Measurements from ENCODE around the gene CCNJL.
"Not testable (repeated sequence)": the region's sequence is repeated elsewhere in the genome, so short reads cannot be mapped to it uniquely, and the experiment has no call there.

The CCNJL gene

DNA sequence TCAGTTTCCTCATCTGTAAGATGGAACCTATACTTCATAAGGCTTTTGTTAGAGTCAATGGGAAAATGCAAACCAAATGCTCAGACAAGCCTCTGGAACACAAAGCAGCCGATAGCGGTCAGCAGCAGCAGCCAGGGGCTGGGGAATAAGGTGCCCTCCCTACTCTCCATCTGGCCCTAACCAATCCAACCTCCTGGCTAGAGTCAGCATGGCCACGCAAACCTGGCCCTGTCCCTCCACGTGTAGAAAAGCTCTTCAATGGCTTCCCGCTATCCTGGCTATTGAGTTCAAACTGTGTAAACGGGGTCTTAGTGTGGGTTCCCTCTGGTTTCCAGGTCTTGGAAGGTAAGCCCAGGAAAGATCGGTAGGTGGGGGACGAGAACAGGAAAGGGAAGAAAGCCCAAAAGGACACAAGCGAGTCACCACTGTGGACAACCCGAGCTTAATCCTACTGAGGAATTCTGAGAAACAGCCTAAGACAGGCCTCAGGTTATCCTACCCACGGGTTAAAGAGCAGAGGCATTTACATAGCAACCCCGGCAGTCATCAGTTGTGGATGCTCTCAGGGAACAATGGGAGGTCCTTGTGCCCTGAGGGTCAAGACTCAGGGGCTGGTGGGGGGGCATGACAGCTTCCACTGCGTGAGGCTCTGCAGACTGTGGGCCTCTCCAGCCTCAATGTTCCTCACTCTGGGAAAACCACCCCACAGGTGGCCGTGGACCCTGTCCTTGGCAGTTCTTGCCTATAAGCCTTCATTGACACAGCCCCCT lies 52.2 kb downstream of the CCNJL start:
- no peak for DNase-seq

DNA sequence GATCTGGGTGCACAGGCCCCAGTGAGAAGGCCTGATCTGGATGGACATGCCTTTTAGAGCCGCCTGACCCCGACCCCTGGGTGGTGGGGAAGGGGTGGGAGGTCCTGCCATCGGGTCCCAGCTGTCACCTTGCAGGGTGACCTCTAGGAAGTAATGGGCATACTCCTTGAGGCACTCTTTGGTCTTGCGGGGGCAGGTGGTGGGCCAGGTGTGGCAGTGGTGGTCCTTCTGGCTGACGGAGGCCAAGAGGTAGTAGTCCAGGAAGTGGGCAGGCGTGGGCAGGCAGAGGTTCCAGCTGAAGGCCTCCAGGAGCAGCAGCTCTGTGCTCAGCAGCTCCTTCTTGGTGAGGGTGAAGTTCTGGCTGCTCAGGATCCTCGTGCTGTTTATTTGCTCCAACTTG lies 53.0 kb downstream of the CCNJL start:
- no peak for DNase-seq

DNA sequence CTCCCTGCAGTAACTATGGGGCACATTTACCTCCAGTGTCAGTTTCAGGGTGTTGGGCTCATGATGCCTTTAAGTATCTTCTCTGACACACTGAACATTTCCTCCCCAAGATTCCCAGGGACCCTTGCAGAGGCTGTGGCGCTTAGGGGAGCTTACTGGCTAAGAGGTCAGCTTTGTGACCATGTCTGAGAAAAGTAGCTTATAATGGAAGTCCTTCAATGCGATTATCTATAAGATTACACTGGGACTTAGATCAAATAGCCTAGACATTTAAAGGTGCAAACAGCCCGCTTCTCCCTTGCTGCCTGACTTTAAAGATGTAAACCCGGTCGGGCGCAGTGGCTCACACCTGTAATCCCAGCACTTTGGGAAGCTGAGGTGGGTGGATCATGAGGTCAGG lies 57.7 kb downstream of the CCNJL start:
- no peak for DNase-seq

DNA sequence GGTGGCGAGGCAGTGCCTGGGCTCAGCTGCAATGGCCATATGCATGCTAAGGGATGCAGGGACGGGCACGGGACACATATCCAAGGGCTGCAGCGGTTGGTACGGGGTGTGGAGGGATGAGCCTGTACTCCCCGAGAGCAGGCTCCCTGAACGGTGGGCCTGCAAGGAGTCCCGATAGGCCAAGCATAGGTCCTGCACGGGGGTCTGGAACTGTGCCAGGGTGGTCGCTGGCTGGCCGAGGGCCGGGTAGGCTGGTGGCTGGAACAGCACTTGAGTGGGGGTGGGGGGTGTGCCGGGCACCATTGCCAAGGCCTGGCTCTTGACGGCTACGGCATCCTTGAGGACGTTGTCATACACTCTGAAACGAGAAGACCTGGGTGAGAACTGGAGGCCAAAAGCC lies 58.9 kb downstream of the CCNJL start:
- DNase-seq: no peak

DNA sequence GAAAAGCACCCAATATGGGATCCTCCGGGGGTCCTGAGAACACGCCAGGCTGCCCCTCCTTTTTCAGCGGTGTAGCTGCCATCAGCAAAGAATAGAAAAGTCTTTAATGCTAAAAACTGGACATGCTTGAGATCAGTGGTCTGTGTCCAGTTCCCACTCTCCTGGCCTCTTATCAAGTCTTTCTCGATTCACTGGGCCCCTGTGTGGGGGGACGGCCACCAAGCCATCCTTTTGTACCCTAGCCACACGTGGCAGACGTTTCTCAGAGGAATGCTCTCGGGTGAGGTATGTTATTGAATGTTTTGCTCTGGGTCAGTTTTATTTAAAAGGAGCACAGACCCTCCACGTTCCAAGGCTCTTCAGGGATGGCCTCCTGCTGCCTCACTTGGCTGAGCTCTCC lies 59.4 kb downstream of the CCNJL start:
- DNase-seq: no peak

DNA sequence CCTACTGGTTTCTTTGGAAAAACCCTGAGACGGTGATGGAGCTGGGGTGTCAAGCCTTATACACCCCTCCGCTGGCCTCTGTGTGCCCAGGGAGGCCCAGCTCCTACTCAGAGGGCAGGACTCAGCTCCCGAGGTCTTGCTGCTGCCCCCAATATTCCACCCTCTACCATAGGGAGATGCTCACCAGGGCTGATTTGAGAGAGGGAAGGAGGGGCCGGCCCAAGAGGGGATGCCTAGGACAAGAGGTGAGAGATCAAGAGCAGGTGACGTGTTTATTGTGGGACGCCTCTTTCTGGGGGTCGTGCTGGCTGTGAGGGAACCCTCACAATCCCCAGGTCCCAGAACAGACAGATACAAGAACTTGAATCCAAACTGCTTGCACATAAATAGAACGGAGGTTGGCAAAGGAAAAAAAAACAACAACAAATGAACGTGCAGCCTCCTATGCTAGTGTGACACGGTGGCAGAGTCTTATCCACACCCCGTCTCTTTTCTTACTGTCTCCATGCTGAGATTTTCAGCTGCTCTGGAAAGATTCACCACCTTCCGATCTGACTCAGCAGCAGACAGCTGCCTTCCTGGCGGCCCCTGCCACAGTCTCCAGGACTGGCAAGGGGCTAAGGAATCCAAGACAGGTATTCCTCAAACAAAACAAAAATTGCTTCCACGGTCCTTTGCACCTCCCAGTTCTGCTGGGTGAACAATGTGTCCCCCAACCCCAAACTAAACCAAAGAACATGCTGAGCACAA lies 60.8 kb downstream of the CCNJL start:
- no peak for DNase-seq

DNA sequence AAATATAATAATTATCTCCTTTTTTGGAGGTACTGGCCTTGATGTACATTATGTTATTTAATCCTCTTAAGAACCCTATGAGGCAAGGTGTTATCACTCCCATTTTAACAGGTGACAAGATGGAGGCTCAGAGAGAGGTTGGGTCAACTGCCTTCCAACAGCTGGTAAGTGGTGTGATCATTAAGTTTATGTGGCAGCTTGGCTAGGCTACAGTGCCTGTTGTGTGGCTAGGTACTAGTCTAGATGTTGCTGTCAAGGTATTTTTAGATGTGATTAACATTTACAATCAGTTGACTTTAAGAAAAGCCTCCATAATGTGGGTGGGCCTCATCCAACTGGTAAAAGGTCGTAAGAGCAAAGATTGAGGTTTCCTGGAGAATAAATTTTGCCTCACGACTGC lies 61.5 kb downstream of the CCNJL start:
- no peak for DNase-seq

DNA sequence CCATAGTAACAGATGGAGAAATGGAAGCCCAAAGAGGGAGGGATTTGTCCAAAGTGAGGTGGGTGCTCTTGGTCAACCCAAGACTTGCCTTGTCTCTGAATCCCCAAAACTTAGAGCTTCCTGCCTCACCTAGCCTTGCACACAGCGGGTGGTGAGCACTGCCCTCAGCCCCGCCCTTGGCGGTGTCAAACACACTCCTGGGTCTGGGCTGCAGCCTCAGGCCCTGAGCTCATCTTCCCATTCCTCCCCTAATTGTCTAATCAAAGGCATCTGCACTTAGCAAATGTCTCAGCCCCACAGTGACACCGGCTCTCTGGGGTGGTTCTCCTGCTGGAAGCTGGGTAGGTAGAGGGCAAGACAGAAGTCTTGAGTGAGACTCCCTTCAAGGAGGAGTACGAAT lies 62.1 kb downstream of the CCNJL start:
- DNase-seq: no peak

DNA sequence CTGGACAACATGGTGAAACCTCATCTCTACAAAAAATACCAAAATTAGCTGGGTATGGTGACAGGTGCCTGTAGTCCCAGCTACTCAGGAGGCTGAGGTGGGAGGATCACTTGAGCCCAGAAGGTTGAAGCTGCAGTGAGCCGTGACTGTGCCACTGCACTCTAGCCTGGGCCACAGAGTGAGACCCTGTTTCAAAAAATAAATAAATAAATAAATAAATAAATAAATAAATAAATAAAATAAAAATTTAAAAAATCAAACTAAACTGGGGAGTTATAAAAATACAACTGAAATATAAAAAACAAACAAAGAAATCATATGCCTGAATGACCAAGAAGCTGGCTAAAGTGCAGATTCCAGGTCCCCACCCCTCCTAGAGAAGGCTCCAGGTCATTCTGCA lies 62.8 kb downstream of the CCNJL start:
- DNase-seq: not testable (repeated sequence)

DNA sequence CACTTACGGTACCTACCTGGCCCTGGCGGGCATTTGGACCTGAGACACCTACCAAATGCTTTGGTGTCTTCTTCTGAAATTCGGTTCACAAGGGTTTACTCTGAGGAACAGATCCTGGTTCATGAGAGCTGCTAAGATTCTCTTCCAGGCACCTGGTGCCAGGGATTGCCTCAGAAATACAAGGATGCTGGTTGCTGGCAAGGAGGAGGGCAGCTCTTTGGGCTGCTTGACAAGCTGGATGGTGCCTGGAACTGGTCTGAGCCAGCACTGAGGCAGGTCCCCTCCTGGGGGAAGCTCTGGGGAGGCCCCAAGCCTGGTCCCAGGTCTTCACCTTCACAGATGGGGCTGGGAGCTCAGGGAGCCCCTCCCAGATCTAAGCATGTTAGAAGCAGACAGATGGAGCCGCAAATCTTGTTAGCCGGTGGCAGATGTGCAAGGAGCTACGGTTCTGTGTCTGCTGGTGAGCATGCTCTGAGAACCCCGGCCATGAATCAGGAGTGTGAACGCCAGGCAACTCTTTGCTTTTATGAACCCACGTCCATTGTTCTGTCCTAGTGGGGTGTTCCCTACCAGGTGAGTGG lies 66.8 kb downstream of the CCNJL start:
- DNase-seq: no peak

DNA sequence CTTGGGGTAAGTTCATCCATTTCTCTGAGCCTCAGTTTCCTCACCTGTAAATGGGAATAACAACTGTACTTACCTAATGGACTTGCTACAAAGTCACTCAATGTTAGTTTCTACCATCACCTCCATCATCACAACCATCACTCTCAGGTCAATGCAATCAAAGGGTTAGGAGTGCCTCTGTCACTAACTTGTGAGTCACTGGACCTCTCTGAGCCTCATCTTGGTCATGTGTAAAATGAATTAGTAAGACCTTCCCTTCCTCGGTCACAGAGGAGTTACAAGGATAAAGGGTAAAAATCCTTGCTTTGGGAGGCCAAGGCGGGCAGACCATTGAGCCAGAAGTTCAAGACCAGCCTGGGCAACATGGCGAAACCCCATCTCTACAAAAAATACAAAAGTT lies 70.2 kb downstream of the CCNJL start:
- no peak for DNase-seq

DNA sequence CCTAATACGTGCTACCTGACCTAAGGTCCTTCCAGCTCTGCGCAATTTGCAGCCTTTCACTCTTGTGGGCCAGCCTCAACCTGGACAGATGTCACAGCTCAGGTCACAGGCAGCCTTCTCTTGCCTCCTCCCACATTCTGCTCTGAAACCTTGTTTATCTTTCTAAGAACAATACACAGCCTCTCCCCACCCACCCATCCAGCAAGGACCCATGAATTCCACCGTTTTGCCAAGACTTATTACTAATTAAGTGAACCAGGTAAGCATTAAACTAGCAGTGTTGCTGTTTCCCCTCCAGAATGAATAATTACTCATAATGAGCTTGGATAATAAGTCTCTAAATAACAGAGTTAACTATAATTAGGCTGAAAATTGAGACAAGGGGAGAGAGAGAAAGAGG lies 72.0 kb downstream of the CCNJL start:
- no peak for DNase-seq

DNA sequence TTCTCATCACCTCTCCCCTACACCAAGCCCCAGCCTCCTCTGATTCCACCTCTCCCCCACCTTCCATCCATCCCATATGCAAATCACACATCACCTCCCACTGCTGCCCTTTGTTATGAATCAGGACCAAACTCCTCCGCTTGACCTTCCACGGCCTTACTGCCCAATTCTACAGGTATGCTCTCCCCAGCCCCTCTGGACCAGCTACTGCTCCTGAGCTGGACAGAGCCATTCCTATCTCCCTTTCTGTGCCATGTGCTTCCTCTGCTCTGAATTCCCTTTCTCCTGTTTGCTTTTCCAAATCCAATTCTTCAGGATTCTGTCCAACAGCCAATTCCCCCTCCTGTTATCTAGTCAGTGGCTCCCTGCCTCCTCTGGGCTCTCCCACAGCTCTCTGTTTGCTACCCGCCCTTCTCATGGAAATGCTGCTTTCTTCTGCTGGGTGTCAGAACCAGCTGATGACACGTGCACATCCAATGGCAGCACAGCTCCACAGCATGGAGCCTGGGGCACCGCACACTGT lies 74.7 kb downstream of the CCNJL start:
- DNase-seq: no peak

DNA sequence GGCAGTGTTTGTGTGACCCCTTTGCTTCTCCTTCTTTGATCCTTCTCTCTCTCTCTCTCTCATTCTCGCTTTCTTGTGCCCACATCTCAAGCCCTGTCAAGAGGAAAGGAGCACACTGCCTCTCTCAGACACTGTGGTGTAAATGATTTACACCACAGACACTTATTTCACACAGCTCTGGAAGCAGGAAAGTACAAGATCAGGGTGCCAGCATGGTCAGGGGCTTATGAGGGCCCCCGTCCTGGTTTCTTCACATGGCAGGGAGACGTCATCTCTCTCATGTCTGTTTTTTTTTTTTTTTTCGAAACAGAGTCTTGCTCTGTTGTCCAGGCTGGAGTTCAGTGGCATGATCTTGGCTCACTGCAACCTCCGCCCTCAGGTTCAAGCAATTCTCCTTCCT lies 76.6 kb downstream of the CCNJL start:
- DNase-seq: no peak

DNA sequence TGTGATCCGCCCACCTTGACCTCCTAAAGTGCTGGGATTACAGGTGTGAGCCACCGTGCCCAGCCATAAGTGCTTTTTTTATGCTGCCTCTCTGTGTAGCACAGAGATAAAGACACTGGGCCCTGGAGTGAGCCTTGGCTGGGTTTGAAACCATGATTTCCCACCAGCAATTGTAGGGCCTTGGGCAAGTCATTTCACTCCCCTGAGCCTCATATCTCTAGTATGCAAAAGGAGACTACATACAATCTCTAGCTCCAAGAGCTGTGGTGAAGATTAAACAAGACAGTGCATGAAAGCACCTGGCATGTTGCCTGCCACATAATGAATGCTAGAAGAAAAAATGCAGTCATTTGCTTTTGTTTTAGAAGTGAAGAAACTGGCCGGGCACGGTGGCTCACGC lies 79.1 kb downstream of the CCNJL start:
- no peak for DNase-seq

DNA sequence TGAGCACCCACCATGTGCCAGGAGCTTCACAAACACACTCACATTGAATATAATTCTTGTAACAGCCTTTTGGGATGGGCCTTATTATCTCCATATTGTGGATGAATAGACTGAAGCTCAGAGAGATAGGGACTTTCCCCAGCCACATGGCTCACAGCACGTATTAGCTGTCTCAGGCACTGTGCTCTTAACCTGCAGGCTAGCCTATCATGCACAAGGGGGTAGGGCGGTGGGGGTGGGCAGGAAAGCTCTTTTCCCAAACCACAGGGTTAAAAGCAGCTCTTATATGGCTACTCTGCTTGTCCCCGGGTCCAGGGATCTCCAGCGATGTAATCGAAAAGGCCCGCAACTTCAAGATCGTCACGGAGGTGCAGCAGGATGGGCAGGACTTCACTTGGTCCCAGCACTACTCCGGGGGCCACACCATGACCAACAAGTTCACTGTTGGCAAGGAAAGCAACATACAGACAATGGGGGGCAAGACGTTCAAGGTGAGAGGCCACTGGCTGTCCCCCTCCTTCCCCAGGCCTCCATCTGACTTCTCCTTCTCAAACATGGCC lies 80.5 kb downstream of the CCNJL start:
- no peak for DNase-seq

DNA sequence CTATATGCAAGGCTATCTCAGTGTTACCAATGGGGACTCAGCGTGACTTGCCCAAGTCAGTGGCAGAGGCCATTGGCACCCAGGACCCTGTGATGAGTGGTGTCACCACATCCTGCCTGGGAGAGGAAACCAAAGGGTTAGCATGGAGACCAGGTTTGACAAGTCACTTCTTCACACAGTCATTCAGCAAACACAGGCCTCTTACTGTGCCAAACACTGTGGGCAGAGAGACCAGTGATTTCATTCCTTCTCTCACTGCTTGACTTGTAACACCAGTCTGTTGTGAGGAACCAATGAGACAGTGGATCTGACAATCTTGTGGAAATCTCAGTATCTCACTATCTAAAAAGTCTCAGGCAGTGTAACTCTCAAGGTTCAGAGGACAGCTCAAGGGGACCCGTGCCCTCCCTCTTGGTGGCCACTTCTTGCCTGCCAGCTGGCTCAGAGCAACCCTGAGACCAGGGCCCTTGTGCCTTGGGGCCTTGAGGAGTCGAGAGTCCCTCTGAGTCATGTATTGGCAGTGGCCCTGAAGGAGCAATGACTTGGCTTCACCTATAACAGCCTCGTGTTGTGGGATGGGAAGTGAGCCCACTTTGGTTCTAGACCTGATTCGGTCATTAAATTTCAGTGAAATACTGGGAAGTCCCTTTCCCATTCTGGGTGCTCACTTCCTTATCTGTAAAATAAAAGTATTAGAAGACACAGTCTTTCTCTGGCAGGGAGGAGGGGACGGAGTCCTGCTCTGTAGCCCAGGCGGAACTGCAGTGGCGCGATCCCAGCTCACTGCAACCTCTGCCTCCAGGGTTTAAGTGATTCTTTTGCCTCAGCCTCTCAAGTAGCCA lies 81.5 kb downstream of the CCNJL start:
- DNase-seq: no peak

DNA sequence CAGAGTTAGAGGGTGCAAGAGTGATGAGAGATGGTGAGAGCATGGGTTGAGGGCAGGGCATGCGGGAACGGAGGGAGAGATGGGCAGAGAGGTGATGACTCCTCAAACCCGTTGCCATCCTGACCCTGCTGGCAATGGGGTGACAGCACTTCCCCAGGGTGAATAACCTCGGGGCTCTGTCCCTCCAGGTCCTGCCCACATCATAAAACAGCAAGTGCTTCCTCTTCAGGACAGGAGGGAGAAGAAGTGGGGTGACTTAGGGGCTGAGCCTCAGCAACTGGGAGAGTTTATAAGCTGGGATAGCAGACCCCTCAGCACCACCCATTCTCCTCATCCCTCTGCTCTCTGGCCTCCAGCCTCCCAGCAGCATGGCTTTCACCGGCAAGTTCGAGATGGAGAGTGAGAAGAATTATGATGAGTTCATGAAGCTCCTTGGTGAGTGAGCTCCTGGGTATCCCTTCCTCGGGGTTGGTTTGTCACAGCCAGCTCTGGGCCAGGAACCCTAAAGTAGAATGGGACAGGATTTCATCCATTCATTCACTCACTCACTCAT lies 83.1 kb downstream of the CCNJL start, which contains the start of gene FABP6:
Gene FABP6, plus strand, starts transcription at position 317 of the 553 bp plus-strand sequence. Its CDS starts 52 bp downstream, at position 369.
- no peak for DNase-seq

DNA sequence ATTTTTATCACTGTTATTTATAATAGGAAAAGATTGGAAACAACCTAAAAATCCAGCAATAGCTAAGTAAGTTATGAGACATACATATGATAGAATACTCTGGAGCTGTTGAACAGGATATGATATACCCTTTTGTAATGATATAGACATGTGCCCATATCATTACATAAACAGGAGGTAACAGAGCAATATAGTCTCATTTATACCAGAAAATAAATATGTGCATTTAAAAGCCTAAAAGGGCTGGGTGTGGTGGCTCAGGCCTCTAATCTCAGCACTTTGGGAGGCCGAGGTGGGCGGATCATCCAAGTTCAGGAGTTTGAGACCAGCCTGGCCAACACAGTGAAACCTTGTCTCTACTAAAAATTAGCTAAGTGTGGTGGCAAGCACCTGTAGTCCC lies 85.4 kb downstream of the CCNJL start:
- DNase-seq: no peak

DNA sequence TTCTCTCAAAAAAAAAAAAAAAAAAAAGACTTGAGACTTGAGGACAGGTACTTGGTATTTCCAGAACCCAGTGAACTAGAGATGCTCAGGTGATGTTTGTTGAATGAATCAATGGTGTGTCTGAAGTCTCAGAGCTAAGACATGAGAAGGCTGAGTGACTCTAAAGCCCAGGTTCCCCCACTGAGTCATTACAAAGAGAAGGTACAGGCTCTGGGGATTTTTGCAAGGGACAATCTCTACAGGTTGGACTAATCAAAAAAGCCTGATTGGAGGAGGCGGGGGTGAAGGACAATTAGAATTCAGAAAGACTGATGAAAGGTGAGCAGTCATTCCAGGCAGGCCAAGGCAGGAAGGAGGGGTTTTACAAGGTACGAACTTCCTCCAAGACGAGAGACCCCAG lies 91.3 kb downstream of the CCNJL start:
- DNase-seq: no peak

DNA sequence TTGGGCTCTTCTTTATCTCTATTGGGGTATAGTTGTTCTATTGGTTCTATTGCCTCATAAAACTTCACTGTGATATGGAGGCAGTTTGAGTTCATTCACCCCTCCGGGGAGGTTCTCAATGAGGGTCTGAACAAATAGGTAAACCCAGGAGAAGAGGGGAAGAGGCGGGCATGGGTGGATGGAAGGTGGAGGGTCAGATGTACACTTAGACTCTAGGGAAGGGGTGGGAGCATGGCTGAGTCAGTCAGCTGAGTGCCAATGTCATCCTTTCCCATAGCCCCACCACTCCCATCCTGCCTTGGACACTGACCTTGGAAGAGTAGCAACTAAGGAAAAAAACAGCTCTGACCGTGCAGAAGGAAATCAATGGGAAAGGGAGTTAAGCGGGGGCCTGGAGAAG lies 93.0 kb downstream of the CCNJL start:
- DNase-seq: no peak

DNA sequence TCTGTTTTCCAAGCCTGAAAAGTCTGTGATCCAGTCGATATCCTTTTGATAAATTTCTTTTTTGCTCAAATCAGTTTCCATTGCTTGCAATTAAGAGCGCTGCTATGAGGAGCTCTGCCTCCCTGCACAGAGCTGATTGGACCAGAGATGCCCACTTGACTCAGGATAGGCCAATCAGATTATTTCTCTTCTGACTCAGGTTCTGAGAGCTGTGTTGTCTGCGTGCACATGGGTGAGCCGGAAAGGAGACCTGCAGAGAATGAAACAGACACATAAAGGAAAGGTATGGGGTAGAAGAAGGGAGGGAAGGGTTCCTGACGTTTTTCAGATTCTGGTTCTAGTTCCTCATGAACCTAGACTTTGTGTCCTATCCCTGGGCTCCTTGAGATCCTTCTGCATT lies 98.8 kb downstream of the CCNJL start:
- no peak for DNase-seq

Data from NCI-H446 treated with DMSO at 0.1 percent for 48 hours (cell line).